ENCODE data around the gene SH3BP5L. TPM values are rescaled to one million over a fixed set of nuclear protein-coding genes. Genes with fewer than 3 reads are reported as not detected.

Gene SH3BP5L
- total and polyA plus RNA-seq, 2 donors (not counting 1 experiment from before 2014, with no cell fraction given) = 19.2 to 36.5 TPM

- peaks cover 7% of the 10 kb centered on the region for H3K79me2 ChIP-seq (ENCODE audit: control insufficient read depth, insufficient read depth, low read length)
- CTCF ChIA-PET = no interaction called here
- no peak overlapping the region for H3K9ac ChIP-seq (ENCODE audit: low read length)
- H3K36me3 ChIP-seq (replicated peaks in 1 of 2; ENCODE audit: control extremely low read depth in 1 of 2, control insufficient read depth in 1 of 2, extremely low read depth in 1 of 2, insufficient read depth in 2 of 2, low read length in 1 of 2) = peaks cover 5 to 37% of the 10 kb centered on the region in 2 experiments
- peaks cover 19 to 29% of the 10 kb centered on the region in 2 donors for H3K4me1 ChIP-seq (ENCODE audit: control insufficient read depth in 2 of 2, insufficient read depth in 2 of 2, low read length in 2 of 2)
- ATAC-seq (ENCODE audit: low read depth) = peak; percentile 54
- H3K27ac ChIP-seq (ENCODE audit: low read length in 2 of 2) = peak overlapping the region; percentile 27 to 68
- 83% methylated on average over 7 of the region's 7 CpGs for WGBS (ENCODE audit: insufficient coverage)
- no peak overlapping the region for H2AFZ ChIP-seq (ENCODE audit: insufficient read depth, low read depth, low read length, poor library complexity, severe bottlenecking)
- H3K27me3 Mint-ChIP-seq = no peaks in the 10 kb centered on the region
- no peak overlapping the region for H3K27ac Mint-ChIP-seq
- POLR2A ChIA-PET = no interaction called here
- H3K4me1 Mint-ChIP-seq = peaks cover 24% of the 10 kb centered on the region
- TF ChIP-seq CTCF (IDR thresholded peaks at IDR 0.05) (no peak), EZH2 (IDR thresholded peaks at IDR 0.05; ENCODE audit: borderline replicate concordance, insufficient read depth, low read depth, low read length, poor library complexity, severe bottlenecking) (no peak)
- intact Hi-C loops (cut with micrococcal nuclease) = no loop called here
- H3K4me2 ChIP-seq (replicated peaks; ENCODE audit: low read depth, low read length, poor library complexity, severe bottlenecking) = peak overlapping the region; percentile 31
- H3K9me3 ChIP-seq (ENCODE audit: control extremely low read depth in 1 of 3, control insufficient read depth in 2 of 3, insufficient read depth in 1 of 3, low read length in 2 of 3) = no peaks in the 10 kb centered on the region
- H3K27me3 ChIP-seq (replicated peaks in 1 of 4; ENCODE audit: control extremely low read depth in 1 of 4, control insufficient read depth in 3 of 4, insufficient read depth in 4 of 4, low read length in 3 of 4) = no peaks in the 10 kb centered on the region
- H3K9me3 Mint-ChIP-seq (ENCODE audit: insufficient read depth) = no peaks in the 10 kb centered on the region
- peak; percentile 58 for DNase-seq
- no peak overlapping the region for H3K4me3 ChIP-seq (ENCODE audit: control extremely low read depth in 1 of 5, extremely low read depth in 1 of 5, insufficient read depth in 1 of 5, low read depth in 2 of 5, low read length in 4 of 5)
- H4K20me1 ChIP-seq (ENCODE audit: control insufficient read depth, insufficient read depth, low read length, poor library complexity, severe bottlenecking) = peaks cover 30% of the 10 kb centered on the region
- H3K4me3 Mint-ChIP-seq = no peak overlapping the region
Measured at GRCh38 chr1:248852481-248853405, 27.0 kb upstream of the SH3BP5L start.

GRCh38 chr1:248851390-248851789 is 25.7 kb upstream of the SH3BP5L start:
- Histone ChIP-seq H2AFZ (ENCODE audit: insufficient read depth, low read depth, low read length, poor library complexity, severe bottlenecking) (no peak overlapping the region), H3K9ac (ENCODE audit: low read length) (no peak overlapping the region), H3K27me3 (replicated peaks in 1 of 4; ENCODE audit: control extremely low read depth in 1 of 4, control insufficient read depth in 3 of 4, insufficient read depth in 4 of 4, low read length in 3 of 4) (no peaks in the 10 kb centered on the region), H4K20me1 (ENCODE audit: control insufficient read depth, insufficient read depth, low read length, poor library complexity, severe bottlenecking) (peaks cover 32% of the 10 kb centered on the region), H3K79me2 (ENCODE audit: control insufficient read depth, insufficient read depth, low read length) (peaks cover 7% of the 10 kb centered on the region), H3K27ac (ENCODE audit: low read length in 2 of 2) (no peak overlapping the region), H3K36me3 (replicated peaks in 1 of 2; ENCODE audit: control extremely low read depth in 1 of 2, control insufficient read depth in 1 of 2, extremely low read depth in 1 of 2, insufficient read depth in 2 of 2, low read length in 1 of 2) (peaks cover 7 to 47% of the 10 kb centered on the region in 2 experiments), H3K9me3 (ENCODE audit: control extremely low read depth in 1 of 3, control insufficient read depth in 2 of 3, insufficient read depth in 1 of 3, low read length in 2 of 3) (peaks cover 0 to 4% (median 0%) of the 10 kb centered on the region in 3 donors), H3K4me3 (ENCODE audit: control extremely low read depth in 1 of 5, extremely low read depth in 1 of 5, insufficient read depth in 1 of 5, low read depth in 2 of 5, low read length in 4 of 5) (no peak overlapping the region), H3K4me2 (replicated peaks; ENCODE audit: low read depth, low read length, poor library complexity, severe bottlenecking) (no peak overlapping the region), H3K4me1 (ENCODE audit: control insufficient read depth in 2 of 2, insufficient read depth in 2 of 2, low read length in 2 of 2) (peaks cover 15 to 22% of the 10 kb centered on the region in 2 donors)
- ChIA-PET CTCF (interaction anchor here (1.1 kb wide), 1 partner anchor 10 kb away, joined by 3 read pairs; no protein-coding TSS in a partner anchor), POLR2A (no interaction called here)
- Mint-ChIP-seq H3K9me3 (ENCODE audit: insufficient read depth) (no peaks in the 10 kb centered on the region), H3K27ac (no peak overlapping the region), H3K4me3 (no peak overlapping the region), H3K27me3 (no peaks in the 10 kb centered on the region), H3K4me1 (peaks cover 17% of the 10 kb centered on the region)
- ATAC-seq (ENCODE audit: low read depth) = no peak
- WGBS (ENCODE audit: insufficient coverage) = 100% methylated on average over 1 of the region's 2 CpGs
- TF ChIP-seq CTCF (IDR thresholded peaks at IDR 0.05) (no peak), EZH2 (IDR thresholded peaks at IDR 0.05; ENCODE audit: borderline replicate concordance, insufficient read depth, low read depth, low read length, poor library complexity, severe bottlenecking) (no peak)
- DNase-seq = no peak
- intact Hi-C loops (cut with micrococcal nuclease) = no loop called here

Data from B cell (primary cell).